ENCODE measurements around the gene TNPO2. TPM values are rescaled to one million over a fixed set of nuclear protein-coding genes. Genes with fewer than 3 reads are reported as not detected.
A peak's percentile ranks its signal among the peaks of the same experiment; 100 is the strongest.

TNPO2 gene
- total and polyA plus RNA-seq, 2 donors, result 35.4 to 50.7 TPM

- H3K27ac ChIP-seq (ENCODE audit: low read depth), result no peak overlapping the region
- H3K4me1 ChIP-seq (ENCODE audit: insufficient read depth), result no peaks in the 10 kb centered on the region
- H3K36me3 ChIP-seq (ENCODE audit: insufficient read depth), result no peaks in the 10 kb centered on the region
- 85% methylated on average over 23 of the region's 23 CpGs for WGBS
- H3K4me3 ChIP-seq (ENCODE audit: low read depth, low read length), result no peak overlapping the region
- no peak for DNase-seq (ENCODE audit: extremely low spot score)
Observed at GRCh38 chr19:12752056-12752781, 28.5 kb upstream of the TNPO2 start.

- H3K4me3 ChIP-seq (ENCODE audit: low read depth, low read length), result no peak within 1 kb of the TSS
- DNase-seq (ENCODE audit: extremely low spot score), result no peak
- no peaks in the 10 kb centered on the region for H3K36me3 ChIP-seq (ENCODE audit: insufficient read depth)
- WGBS, result 59% methylated on average over 14 of the region's 14 CpGs
- no peaks in the 10 kb centered on the region for H3K4me1 ChIP-seq (ENCODE audit: insufficient read depth)
- H3K27ac ChIP-seq (ENCODE audit: low read depth), result no peak within 1 kb of the TSS
Observed at GRCh38 chr19:12751635-12752034, 27.9 kb upstream of the TNPO2 start, which contains the start of gene BEST2. BEST2 (plus strand) TSS chr19:12751791; CDS start chr19:12752593, 802 bp downstream.

- no peak for DNase-seq (ENCODE audit: extremely low spot score)
- no peak overlapping the region for H3K27ac ChIP-seq (ENCODE audit: low read depth)
- H3K4me3 ChIP-seq (ENCODE audit: low read depth, low read length), result no peak overlapping the region
- 70% methylated on average over 9 of the region's 9 CpGs for WGBS
- H3K36me3 ChIP-seq (ENCODE audit: insufficient read depth), result no peaks in the 10 kb centered on the region
- H3K4me1 ChIP-seq (ENCODE audit: insufficient read depth), result no peaks in the 10 kb centered on the region
Observed at GRCh38 chr19:12750851-12751250, 27.1 kb upstream of the TNPO2 start.

GRCh38 chr19:12749938-12750521, 26.3 kb upstream of the TNPO2 start:
- no peak overlapping the region for H3K27ac ChIP-seq (ENCODE audit: low read depth)
- 37% methylated on average over 24 of the region's 24 CpGs for WGBS
- H3K36me3 ChIP-seq (ENCODE audit: insufficient read depth), result no peaks in the 10 kb centered on the region
- no peak for DNase-seq (ENCODE audit: extremely low spot score)
- H3K4me1 ChIP-seq (ENCODE audit: insufficient read depth), result no peaks in the 10 kb centered on the region
- no peak overlapping the region for H3K4me3 ChIP-seq (ENCODE audit: low read depth, low read length)

GRCh38 chr19:12748489-12748888, 24.8 kb upstream of the TNPO2 start:
- DNase-seq (ENCODE audit: extremely low spot score), result no peak
- no peak overlapping the region for H3K4me3 ChIP-seq (ENCODE audit: low read depth, low read length)
- H3K4me1 ChIP-seq (ENCODE audit: insufficient read depth), result no peaks in the 10 kb centered on the region
- WGBS, result 70% methylated on average over 6 of the region's 6 CpGs
- no peaks in the 10 kb centered on the region for H3K36me3 ChIP-seq (ENCODE audit: insufficient read depth)
- H3K27ac ChIP-seq (ENCODE audit: low read depth), result no peak overlapping the region

GRCh38 chr19:12745166-12745897, 21.6 kb upstream of the TNPO2 start:
- H3K27ac ChIP-seq (ENCODE audit: low read depth), result no peak overlapping the region
- no peaks in the 10 kb centered on the region for H3K36me3 ChIP-seq (ENCODE audit: insufficient read depth)
- no peaks in the 10 kb centered on the region for H3K4me1 ChIP-seq (ENCODE audit: insufficient read depth)
- H3K4me3 ChIP-seq (ENCODE audit: low read depth, low read length), result no peak overlapping the region
- WGBS, result 84% methylated on average over 22 of the region's 22 CpGs
- DNase-seq (ENCODE audit: extremely low spot score), result no peak

GRCh38 chr19:12737835-12738351, 14.2 kb upstream of the TNPO2 start:
- H3K36me3 ChIP-seq (ENCODE audit: insufficient read depth), result no peaks in the 10 kb centered on the region
- no peak for DNase-seq (ENCODE audit: extremely low spot score)
- WGBS, result 8% methylated on average over 13 of the region's 13 CpGs
- no peak overlapping the region for H3K27ac ChIP-seq (ENCODE audit: low read depth)
- H3K4me1 ChIP-seq (ENCODE audit: insufficient read depth), result peaks cover 1% of the 10 kb centered on the region
- H3K4me3 ChIP-seq (ENCODE audit: low read depth, low read length), result peak overlapping the region; percentile 81

GRCh38 chr19:12736995-12737834, 13.5 kb upstream of the TNPO2 start, which contains the start of gene GET3:
GET3 (plus strand) TSS chr19:12737497; CDS start chr19:12737506, 9 bp downstream.
- DNase-seq (ENCODE audit: extremely low spot score), result peak; percentile 99
- Histone ChIP-seq H3K36me3 (ENCODE audit: insufficient read depth) (no peaks in the 10 kb centered on the region), H3K4me1 (ENCODE audit: insufficient read depth) (peaks cover 1% of the 10 kb centered on the region), H3K27ac (ENCODE audit: low read depth) (no peak within 1 kb of the TSS), H3K4me3 (ENCODE audit: low read depth, low read length) (peak within 1 kb of the TSS; percentile 81)
- whole genome bisulfite sequencing, result under 1% methylated on average over 29 of the region's 29 CpGs

- Histone ChIP-seq H3K4me1 (ENCODE audit: insufficient read depth) (peaks cover 1% of the 10 kb centered on the region), H3K4me3 (ENCODE audit: low read depth, low read length) (peak overlapping the region; percentile 96), H3K36me3 (ENCODE audit: insufficient read depth) (no peaks in the 10 kb centered on the region), H3K27ac (ENCODE audit: low read depth) (peak overlapping the region; percentile 88)
- under 1% methylated on average over 15 of the region's 15 CpGs for WGBS
- no peak for DNase-seq (ENCODE audit: extremely low spot score)
Observed at GRCh38 chr19:12733369-12734214, 9.9 kb upstream of the TNPO2 start.

GRCh38 chr19:12731337-12731736, 7.6 kb upstream of the TNPO2 start:
- H3K4me3 ChIP-seq (ENCODE audit: low read depth, low read length), result no peak overlapping the region

GRCh38 chr19:12730064-12730463, 6.3 kb upstream of the TNPO2 start:
- no peak overlapping the region for H3K4me3 ChIP-seq (ENCODE audit: low read depth, low read length)
- H3K36me3 ChIP-seq (ENCODE audit: insufficient read depth), result no peaks in the 10 kb centered on the region
- 83% methylated on average over 3 of the region's 3 CpGs for WGBS
- no peak for DNase-seq (ENCODE audit: extremely low spot score)
- no peak overlapping the region for H3K27ac ChIP-seq (ENCODE audit: low read depth)
- no peaks in the 10 kb centered on the region for H3K4me1 ChIP-seq (ENCODE audit: insufficient read depth)

More at GRCh38 chr19:12731337-12731736, 7.6 kb upstream of the TNPO2 start:
- Histone ChIP-seq H3K27ac (ENCODE audit: low read depth) (no peak overlapping the region), H3K36me3 (ENCODE audit: insufficient read depth) (no peaks in the 10 kb centered on the region), H3K4me1 (ENCODE audit: insufficient read depth) (peaks cover 1% of the 10 kb centered on the region)
- DNase-seq (ENCODE audit: extremely low spot score), result no peak
- WGBS, result 91% methylated on average over 24 of the region's 24 CpGs

- Histone ChIP-seq H3K27ac (ENCODE audit: low read depth) (no peak overlapping the region), H3K4me3 (ENCODE audit: low read depth, low read length) (no peak overlapping the region), H3K36me3 (ENCODE audit: insufficient read depth) (no peaks in the 10 kb centered on the region), H3K4me1 (ENCODE audit: insufficient read depth) (peaks cover 1% of the 10 kb centered on the region)
- WGBS, result 94% methylated on average over 9 of the region's 9 CpGs
- DNase-seq (ENCODE audit: extremely low spot score), result no peak
Observed at GRCh38 chr19:12727745-12728433, 4.2 kb upstream of the TNPO2 start.
